GM23248 (cell line): Measurements from ENCODE around the gene MARK1. TPM values are rescaled to one million over a fixed set of nuclear protein-coding genes. Genes with fewer than 3 reads are reported as not detected.

ENCODE experiments used
- DNase-seq: peaks from one replicate; pipeline ENCODE4 v3.0.0-alpha.2; 2015
- H2AFZ ChIP-seq: fragments of 200-600 bp; sonication (generic); 2 replicates; pipeline ENCODE4 v1.6.1; 2016; ENCODE audit warnings: antibody characterized with exemption
- H3F3A ChIP-seq: fragments of 200-600 bp; sonication (generic); 2 replicates; pipeline ENCODE4 v1.6.1; 2016; ENCODE audit warnings: mild to moderate bottlenecking, antibody characterized with exemption, mixed run types; ENCODE audit not compliant: insufficient read depth
- H3K27ac ChIP-seq: fragments of 200-600 bp; sonication (generic); 2 replicates; pipeline ENCODE4 v1.5.1; 2016; ENCODE audit warnings: mild to moderate bottlenecking
- H3K27me3 ChIP-seq: fragments of 200-600 bp; sonication (generic); replicated peaks from 2 replicates; pipeline ENCODE4 v1.6.1; 2016; ENCODE audit warnings: mild to moderate bottlenecking; ENCODE audit not compliant: insufficient read depth
- H3K36me3 ChIP-seq: fragments of 200-600 bp; sonication (generic); 2 replicates; pipeline ENCODE4 v1.6.1; 2016; ENCODE audit warnings: low read depth, mild to moderate bottlenecking
- H3K4me1 ChIP-seq: fragments of 200-600 bp; sonication (generic); 2 replicates; pipeline ENCODE4 v1.6.1; 2016; ENCODE audit warnings: mild to moderate bottlenecking; ENCODE audit not compliant: insufficient read depth
- H3K4me2 ChIP-seq: fragments of 200-600 bp; sonication (generic); one replicate; pipeline ENCODE4 v1.6.1; 2016; ENCODE audit warnings: mild to moderate bottlenecking; ENCODE audit not compliant: unreplicated experiment
- H3K4me3 ChIP-seq: fragments of 200-600 bp; sonication (generic); 2 replicates; pipeline ENCODE4 v1.5.1; 2016; ENCODE audit warnings: mild to moderate bottlenecking
- H3K79me2 ChIP-seq: fragments of 200-600 bp; sonication (generic); 2 replicates; pipeline ENCODE4 v1.6.1; 2016; ENCODE audit warnings: mild to moderate bottlenecking; ENCODE audit not compliant: insufficient read depth
- H3K9ac ChIP-seq: fragments of 200-600 bp; sonication (generic); 2 replicates; pipeline ENCODE4 v1.6.1; 2016; ENCODE audit warnings: mild to moderate bottlenecking
- H3K9me2 ChIP-seq: fragments of 200-600 bp; sonication (generic); 2 replicates; pipeline ENCODE4 v1.6.1; 2016; ENCODE audit warnings: mixed run types, mild to moderate bottlenecking, moderate library complexity; ENCODE audit not compliant: insufficient read depth
- H3K9me3 ChIP-seq: fragments of 200-600 bp; sonication (generic); one replicate; pipeline ENCODE4 v1.6.1; 2017; ENCODE audit warnings: low read depth
- H4K20me1 ChIP-seq: fragments of 200-600 bp; sonication (generic); 2 replicates; pipeline ENCODE4 v1.6.0; 2016; ENCODE audit not compliant: insufficient read depth
- EZH2 ChIP-seq: fragments of 200-600 bp; sonication (generic); IDR thresholded peaks from 2 replicates; pipeline ENCODE4 v1.6.1; 2018; ENCODE audit warnings: antibody characterized with exemption, mild to moderate bottlenecking; ENCODE audit not compliant: insufficient read depth, poor library complexity, severe bottlenecking
- EZH2phosphoT487 ChIP-seq: fragments of 200-600 bp; sonication (generic); IDR thresholded peaks from 2 replicates; pipeline ENCODE4 v1.6.1; 2018; ENCODE audit warnings: antibody characterized with exemption, moderate library complexity, mild to moderate bottlenecking, low read depth; ENCODE audit not compliant: insufficient read depth
- WGBS, 2 experiments: methylation state at CpG; one replicate each; pipeline ENCODE4 v1.1.6; 2015 to 2017; ENCODE audit warnings: low lambda C conversion rate in 2 of 2, low coverage in 1 of 2; ENCODE audit errors: missing lambda C conversion rate in 2 of 2; 5-methylcytosine and 5-hydroxymethylcytosine counted together
- in situ Hi-C: fragments of 300-500 bp; cut with MboI; formaldehyde crosslinking; loops from 2 replicates; pipeline ENCODE4 v1.15.0; 2020
- polyA plus RNA-seq: library from polyadenylated mRNA; unstranded; fragments of >200 nt; fragmentation: Nextera tagmentation; extraction: Ambion mirVana; gene quantifications from 2 replicates; pipeline ENCODE4 v1.2.1, GENCODE V29; 2016
- total RNA-seq: library from RNA; depleted of rRNA; stranded (reverse); fragments of >200 nt; shearing (Covaris generic); gene quantifications from 2 replicates; pipeline ENCODE4 v1.2.3, GENCODE V29; 2014

Gene MARK1
- total and polyA plus RNA-seq, 2 experiments from 2014 or later: 0.40 to 0.65 TPM

- H3K9ac ChIP-seq: no peak overlapping the region
- H4K20me1 ChIP-seq: no peaks in the 10 kb centered on the region
- H3F3A ChIP-seq: no peaks in the 10 kb centered on the region
- in situ Hi-C loops: no loop called here
- no peak for TF ChIP-seq EZH2phosphoT487
- no peak for DNase-seq
- H3K9me3 ChIP-seq: no peaks in the 10 kb centered on the region
- no peaks in the 10 kb centered on the region for H3K4me1 ChIP-seq
- H3K9me2 ChIP-seq: no peaks in the 10 kb centered on the region
- H3K27ac ChIP-seq: no peak overlapping the region
- no peaks in the 10 kb centered on the region for H3K79me2 ChIP-seq
- H2AFZ ChIP-seq: no peak overlapping the region
- no peaks in the 10 kb centered on the region; the same call in 1 of the 2 replicates for H3K27me3 ChIP-seq
- WGBS, 2 experiments: 71 to 74% methylated on average over 4 of the region's 4 CpGs
- H3K4me2 ChIP-seq: no peak overlapping the region
- H3K4me3 ChIP-seq: no peak overlapping the region
- no peaks in the 10 kb centered on the region for H3K36me3 ChIP-seq
These were observed 14.1 kb upstream of the MARK1 start for GRCh38 chr1:220513834-220514233.

- H3K9me2 ChIP-seq: no peaks in the 10 kb centered on the region
- no peaks in the 10 kb centered on the region for H4K20me1 ChIP-seq
- no peaks in the 10 kb centered on the region for H3K79me2 ChIP-seq
- H3K27me3 ChIP-seq: no peaks in the 10 kb centered on the region; the same call in 1 of the 2 replicates
- no peaks in the 10 kb centered on the region for H3F3A ChIP-seq
- no peak for TF ChIP-seq EZH2
- TF ChIP-seq EZH2phosphoT487: no peak
- no peaks in the 10 kb centered on the region for H3K9me3 ChIP-seq
- no peak overlapping the region for H2AFZ ChIP-seq
- H3K36me3 ChIP-seq: no peaks in the 10 kb centered on the region
- no peak overlapping the region for H3K9ac ChIP-seq
- H3K4me2 ChIP-seq: no peak overlapping the region
- WGBS, 2 experiments: 53 to 69% methylated on average over 2 of the region's 2 CpGs
- H3K4me3 ChIP-seq: no peak overlapping the region
- no peak overlapping the region for H3K27ac ChIP-seq
- in situ Hi-C loops: no loop called here
- no peak for DNase-seq
- H3K4me1 ChIP-seq: no peaks in the 10 kb centered on the region
These were observed 13.7 kb upstream of the MARK1 start for GRCh38 chr1:220514256-220514655.

GRCh38 chr1:220516014-220516721 is 11.8 kb upstream of the MARK1 start:
- Histone ChIP-seq H3K9me3 (no peaks in the 10 kb centered on the region), H2AFZ (no peak overlapping the region), H3F3A (no peaks in the 10 kb centered on the region), H3K36me3 (no peaks in the 10 kb centered on the region), H3K4me3 (no peak overlapping the region), H3K4me1 (no peaks in the 10 kb centered on the region), H3K4me2 (no peak overlapping the region), H4K20me1 (no peaks in the 10 kb centered on the region), H3K27me3 (peaks cover 3% of the 10 kb centered on the region; the same call in 1 of the 2 replicates), H3K9me2 (no peaks in the 10 kb centered on the region), H3K79me2 (no peaks in the 10 kb centered on the region), H3K9ac (no peak overlapping the region), H3K27ac (no peak overlapping the region)
- in situ Hi-C loops: no loop called here
- DNase-seq: no peak
- TF ChIP-seq EZH2 (no peak), EZH2phosphoT487 (no peak)
- WGBS, 2 experiments: 44 to 50% methylated on average over 6 of the region's 6 CpGs

- Histone ChIP-seq H3K27ac (no peak overlapping the region), H3K9me2 (no peaks in the 10 kb centered on the region), H3K4me1 (no peaks in the 10 kb centered on the region), H3K36me3 (no peaks in the 10 kb centered on the region), H3K4me3 (no peak overlapping the region), H4K20me1 (no peaks in the 10 kb centered on the region), H3F3A (no peaks in the 10 kb centered on the region), H3K4me2 (no peak overlapping the region), H3K9ac (no peak overlapping the region), H3K79me2 (no peaks in the 10 kb centered on the region), H3K27me3 (peaks cover 7% of the 10 kb centered on the region; the same call in 1 of the 2 replicates), H3K9me3 (no peaks in the 10 kb centered on the region), H2AFZ (no peak overlapping the region)
- WGBS, 2 experiments: 32 to 49% methylated on average over 2 of the region's 2 CpGs
- TF ChIP-seq EZH2 (no peak), EZH2phosphoT487 (no peak)
- no peak for DNase-seq
- in situ Hi-C loops: no loop called here
These were observed 11.3 kb upstream of the MARK1 start for GRCh38 chr1:220516722-220517042.
